ENCODE data around the gene USP54. TPM values are rescaled to one million over a fixed set of nuclear protein-coding genes. Genes with fewer than 3 reads are reported as not detected.
"Not testable (repeated sequence)": the region's sequence is repeated elsewhere in the genome, so short reads cannot be mapped to it uniquely, and the experiment has no call there.

Gene USP54
- polyA plus RNA-seq, 1 of the 3 experiments (the other 2 are of a cell fraction): 6.5 TPM

DNA sequence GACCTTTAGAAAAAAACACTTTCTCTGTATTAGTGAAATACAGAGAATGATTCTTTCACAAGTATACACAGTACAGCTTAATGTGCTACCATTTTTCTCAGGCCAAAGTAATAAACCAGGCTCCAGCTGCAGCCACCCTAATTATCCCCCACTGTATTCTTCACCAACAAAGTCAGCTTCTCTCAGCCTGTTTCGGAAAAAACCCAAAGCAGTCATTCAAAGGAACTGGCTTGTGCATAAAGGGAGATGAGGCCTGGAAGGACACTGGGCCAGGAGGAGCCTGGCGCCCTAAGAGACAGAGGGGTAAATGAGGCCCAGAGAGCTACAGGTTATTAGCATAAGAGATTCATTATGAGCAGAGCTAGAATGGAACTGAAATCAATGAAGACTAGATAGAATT lies 9.2 kb downstream of the USP54 start:
- Histone ChIP-seq H3K36me3 (replicated peaks in 1 of 2; ENCODE audit: control insufficient read depth in 1 of 2, insufficient read depth in 2 of 2, low read length in 1 of 2) (no peaks in the 10 kb centered on the region), H3K27ac (ENCODE audit: low read depth in 2 of 2, low read length in 1 of 2) (no peak overlapping the region), H2AFZ (ENCODE audit: low read depth) (no peak overlapping the region), H3K4me2 (no peak overlapping the region), H3K9me3 (no peaks in the 10 kb centered on the region), H3F3A (replicated peaks; ENCODE audit: insufficient read depth) (peaks cover 18% of the 10 kb centered on the region), H4K20me1 (ENCODE audit: insufficient read depth) (no peaks in the 10 kb centered on the region), H3K27me3 (ENCODE audit: insufficient read depth) (no peaks in the 10 kb centered on the region), H3K9ac (no peak overlapping the region), H3K4me3 (ENCODE audit: low read depth in 2 of 2, low read length in 1 of 2) (no peak overlapping the region), H3K9me2 (no peaks in the 10 kb centered on the region), H3K79me2 (ENCODE audit: insufficient read depth) (no peaks in the 10 kb centered on the region), H3K4me1 (ENCODE audit: control insufficient read depth in 1 of 2, insufficient read depth in 2 of 2, low read depth in 1 of 2, low read length in 1 of 2) (peaks cover 0 to 1% of the 10 kb centered on the region in 2 experiments; a peak in 3 of 4 replicates)
- POLR2A ChIA-PET: no interaction called here
- CTCF ChIA-PET: interaction anchor here (1.7 kb wide), 1 partner anchor 62 kb away, joined by 4 read pairs; no protein-coding TSS in a partner anchor
- DNase-seq: no peak
- TF ChIP-seq NRF1 (IDR thresholded peaks at IDR 0.05; ENCODE audit: low read depth, low read length): no peak
- TF ChIP-seq, protein P1, sequence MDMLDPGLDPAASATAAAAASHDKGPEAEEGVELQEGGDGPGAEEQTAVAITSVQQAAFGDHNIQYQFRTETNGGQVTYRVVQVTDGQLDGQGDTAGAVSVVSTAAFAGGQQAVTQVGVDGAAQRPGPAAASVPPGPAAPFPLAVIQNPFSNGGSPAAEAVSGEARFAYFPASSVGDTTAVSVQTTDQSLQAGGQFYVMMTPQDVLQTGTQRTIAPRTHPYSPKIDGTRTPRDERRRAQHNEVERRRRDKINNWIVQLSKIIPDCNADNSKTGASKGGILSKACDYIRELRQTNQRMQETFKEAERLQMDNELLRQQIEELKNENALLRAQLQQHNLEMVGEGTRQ (IDR thresholded peaks at IDR 0.05; ENCODE audit: borderline replicate concordance, low read depth, low read length): no peak
- 96% methylated on average over 2 of the region's 2 CpGs for WGBS (ENCODE audit: low lambda C conversion rate)

DNA sequence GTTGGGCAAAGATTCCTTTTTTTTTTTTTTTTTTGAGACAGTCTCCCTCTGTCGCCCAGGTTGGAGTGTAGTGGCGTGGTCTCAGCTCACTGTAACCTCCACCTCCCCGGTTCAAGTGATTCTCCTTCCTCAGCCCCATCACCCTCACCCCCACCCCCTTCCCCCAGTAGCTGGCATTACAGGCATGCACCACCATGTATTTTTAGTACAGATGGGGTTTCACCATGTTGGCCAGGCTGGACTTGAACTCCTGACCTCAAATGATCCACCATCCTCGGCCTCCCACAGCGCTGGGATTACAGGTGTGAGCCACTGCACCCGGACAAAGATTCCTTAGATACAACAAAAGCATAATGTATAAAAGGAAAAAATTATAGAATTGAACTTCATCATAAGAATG lies 12.2 kb downstream of the USP54 start:
- H3K36me3 ChIP-seq (replicated peaks in 1 of 2; ENCODE audit: control insufficient read depth in 1 of 2, insufficient read depth in 2 of 2, low read length in 1 of 2); H3F3A ChIP-seq (replicated peaks; ENCODE audit: insufficient read depth); H3K9me3 ChIP-seq; H3K79me2 ChIP-seq (ENCODE audit: insufficient read depth); H3K4me1 ChIP-seq (ENCODE audit: control insufficient read depth in 1 of 2, insufficient read depth in 2 of 2, low read depth in 1 of 2, low read length in 1 of 2); H3K4me3 ChIP-seq (ENCODE audit: low read depth in 2 of 2, low read length in 1 of 2); H2AFZ ChIP-seq (ENCODE audit: low read depth); H3K9me2 ChIP-seq; DNase-seq; H4K20me1 ChIP-seq (ENCODE audit: insufficient read depth); H3K9ac ChIP-seq; H3K4me2 ChIP-seq; CTCF ChIA-PET; POLR2A ChIA-PET; H3K27me3 ChIP-seq (ENCODE audit: insufficient read depth); H3K27ac ChIP-seq (ENCODE audit: low read depth in 2 of 2, low read length in 1 of 2): not testable (repeated sequence)
- WGBS (ENCODE audit: low lambda C conversion rate): 98% methylated on average over 6 of the region's 6 CpGs

DNA sequence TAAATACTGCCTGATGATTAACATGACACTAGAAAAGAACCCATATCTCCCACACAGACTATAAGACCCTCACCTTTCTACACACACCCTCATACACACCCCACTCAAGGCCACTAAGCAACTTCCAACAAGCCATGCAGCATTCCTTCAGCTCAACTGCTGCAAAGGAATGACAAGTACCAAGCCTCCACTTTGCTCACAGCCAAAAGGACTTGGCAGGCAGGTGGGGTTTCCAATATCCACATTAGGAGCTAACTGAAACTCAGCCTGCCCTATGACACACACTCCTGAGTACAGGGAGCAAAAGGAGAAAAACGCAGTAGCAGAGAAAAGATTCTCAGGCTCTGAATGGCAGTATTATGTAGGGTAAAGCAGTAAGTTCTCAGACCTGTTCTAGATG lies 13.4 kb downstream of the USP54 start:
- Histone ChIP-seq H3K27ac (ENCODE audit: low read depth in 2 of 2, low read length in 1 of 2) (no peak overlapping the region), H4K20me1 (ENCODE audit: insufficient read depth) (no peaks in the 10 kb centered on the region), H3K4me3 (ENCODE audit: low read depth in 2 of 2, low read length in 1 of 2) (no peak overlapping the region), H3F3A (replicated peaks; ENCODE audit: insufficient read depth) (no peaks in the 10 kb centered on the region), H3K9me2 (no peaks in the 10 kb centered on the region), H3K36me3 (replicated peaks in 1 of 2; ENCODE audit: control insufficient read depth in 1 of 2, insufficient read depth in 2 of 2, low read length in 1 of 2) (no peaks in the 10 kb centered on the region), H3K27me3 (ENCODE audit: insufficient read depth) (no peaks in the 10 kb centered on the region), H3K9ac (no peak overlapping the region), H3K79me2 (ENCODE audit: insufficient read depth) (no peaks in the 10 kb centered on the region), H3K9me3 (no peaks in the 10 kb centered on the region), H3K4me1 (ENCODE audit: control insufficient read depth in 1 of 2, insufficient read depth in 2 of 2, low read depth in 1 of 2, low read length in 1 of 2) (peaks cover 0 to 6% of the 10 kb centered on the region in 2 experiments; a peak in 1 of 4 replicates), H3K4me2 (no peak overlapping the region), H2AFZ (ENCODE audit: low read depth) (no peak overlapping the region)
- DNase-seq: no peak
- ChIA-PET POLR2A (no interaction called here), CTCF (interaction anchor here (1.1 kb wide), 1 partner anchor 13 kb away, joined by 3 read pairs; no protein-coding TSS in a partner anchor)
- TF ChIP-seq EZH2phosphoT487 (IDR thresholded peaks at IDR 0.05; ENCODE audit: borderline replicate concordance, low read depth) (no peak), MEF2A (IDR thresholded peaks at IDR 0.05; ENCODE audit: borderline replicate concordance, low read depth) (no peak)
- TF ChIP-seq, protein P2, sequence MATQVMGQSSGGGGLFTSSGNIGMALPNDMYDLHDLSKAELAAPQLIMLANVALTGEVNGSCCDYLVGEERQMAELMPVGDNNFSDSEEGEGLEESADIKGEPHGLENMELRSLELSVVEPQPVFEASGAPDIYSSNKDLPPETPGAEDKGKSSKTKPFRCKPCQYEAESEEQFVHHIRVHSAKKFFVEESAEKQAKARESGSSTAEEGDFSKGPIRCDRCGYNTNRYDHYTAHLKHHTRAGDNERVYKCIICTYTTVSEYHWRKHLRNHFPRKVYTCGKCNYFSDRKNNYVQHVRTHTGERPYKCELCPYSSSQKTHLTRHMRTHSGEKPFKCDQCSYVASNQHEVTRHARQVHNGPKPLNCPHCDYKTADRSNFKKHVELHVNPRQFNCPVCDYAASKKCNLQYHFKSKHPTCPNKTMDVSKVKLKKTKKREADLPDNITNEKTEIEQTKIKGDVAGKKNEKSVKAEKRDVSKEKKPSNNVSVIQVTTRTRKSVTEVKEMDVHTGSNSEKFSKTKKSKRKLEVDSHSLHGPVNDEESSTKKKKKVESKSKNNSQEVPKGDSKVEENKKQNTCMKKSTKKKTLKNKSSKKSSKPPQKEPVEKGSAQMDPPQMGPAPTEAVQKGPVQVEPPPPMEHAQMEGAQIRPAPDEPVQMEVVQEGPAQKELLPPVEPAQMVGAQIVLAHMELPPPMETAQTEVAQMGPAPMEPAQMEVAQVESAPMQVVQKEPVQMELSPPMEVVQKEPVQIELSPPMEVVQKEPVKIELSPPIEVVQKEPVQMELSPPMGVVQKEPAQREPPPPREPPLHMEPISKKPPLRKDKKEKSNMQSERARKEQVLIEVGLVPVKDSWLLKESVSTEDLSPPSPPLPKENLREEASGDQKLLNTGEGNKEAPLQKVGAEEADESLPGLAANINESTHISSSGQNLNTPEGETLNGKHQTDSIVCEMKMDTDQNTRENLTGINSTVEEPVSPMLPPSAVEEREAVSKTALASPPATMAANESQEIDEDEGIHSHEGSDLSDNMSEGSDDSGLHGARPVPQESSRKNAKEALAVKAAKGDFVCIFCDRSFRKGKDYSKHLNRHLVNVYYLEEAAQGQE (IDR thresholded peaks at IDR 0.05; ENCODE audit: low read depth, low read length): no peak
- TF ChIP-seq, protein P3, sequence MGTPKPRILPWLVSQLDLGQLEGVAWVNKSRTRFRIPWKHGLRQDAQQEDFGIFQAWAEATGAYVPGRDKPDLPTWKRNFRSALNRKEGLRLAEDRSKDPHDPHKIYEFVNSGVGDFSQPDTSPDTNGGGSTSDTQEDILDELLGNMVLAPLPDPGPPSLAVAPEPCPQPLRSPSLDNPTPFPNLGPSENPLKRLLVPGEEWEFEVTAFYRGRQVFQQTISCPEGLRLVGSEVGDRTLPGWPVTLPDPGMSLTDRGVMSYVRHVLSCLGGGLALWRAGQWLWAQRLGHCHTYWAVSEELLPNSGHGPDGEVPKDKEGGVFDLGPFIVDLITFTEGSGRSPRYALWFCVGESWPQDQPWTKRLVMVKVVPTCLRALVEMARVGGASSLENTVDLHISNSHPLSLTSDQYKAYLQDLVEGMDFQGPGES (IDR thresholded peaks at IDR 0.05; ENCODE audit: low read depth, low read length): no peak
- 80% methylated on average over 1 of the region's 1 CpG for WGBS (ENCODE audit: low lambda C conversion rate)
